GM18499 (cell line): Measurements from ENCODE around the gene SALL1.

ENCODE experiments used
- ATAC-seq: cut with Tn5 transposase; IDR thresholded peaks from one replicate; pipeline ENCODE4 v1.9.1; 2021; ENCODE audit warnings: moderate number of reproducible peaks; ENCODE audit not compliant: insufficient read depth, unreplicated experiment

SALL1 gene

DNA sequence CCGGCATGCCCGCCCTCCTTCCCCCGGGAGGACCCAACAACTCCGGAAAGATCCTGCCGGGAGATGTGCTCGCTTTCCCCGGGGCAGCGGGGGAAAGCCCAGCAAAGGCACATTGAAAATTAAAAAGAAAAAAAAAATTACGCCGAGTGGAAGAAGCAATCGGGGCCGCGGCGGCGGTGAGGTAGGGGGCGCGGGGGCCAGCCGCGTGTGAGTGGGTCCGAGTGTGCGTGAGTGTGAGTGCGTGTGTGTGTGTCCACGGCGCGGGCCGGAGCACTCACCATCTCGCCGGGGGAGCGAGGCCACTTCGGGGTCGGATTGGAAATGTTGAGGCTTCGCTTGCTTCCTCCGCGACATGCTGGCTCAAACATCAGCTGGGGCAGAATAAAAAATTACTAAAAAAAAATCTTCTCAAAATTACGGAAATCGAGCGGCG is at the start of gene SALL1:
Gene SALL1, minus strand, starts transcription at position 383 of the 433 bp plus-strand sequence. Its CDS starts 29 bp downstream, at position 354.
- no peak for ATAC-seq

DNA sequence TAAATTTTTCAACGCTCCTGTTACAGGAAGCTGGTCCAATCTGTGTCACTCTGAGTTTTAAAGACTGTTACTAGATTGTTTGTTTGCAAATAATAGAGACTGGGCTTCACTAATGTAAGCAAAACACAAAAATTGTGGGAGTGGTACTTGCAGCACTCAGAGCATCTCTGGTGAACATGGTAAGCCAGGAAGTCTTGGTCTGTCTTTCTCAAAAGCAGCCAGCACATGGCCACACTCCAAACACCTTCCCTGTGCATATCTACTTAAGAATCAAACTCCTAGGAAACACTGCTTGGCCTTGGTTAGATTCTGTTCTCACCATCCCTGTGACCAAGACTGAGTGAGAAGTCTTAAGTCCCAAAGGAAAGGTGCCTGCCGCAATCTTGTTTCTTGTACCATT is 49.7 kb upstream of the SALL1 start:
- ATAC-seq = no peak

- ATAC-seq = no peak
Measured at GRCh38 chr16:51197953-51198748, 47.1 kb upstream of the SALL1 start.

DNA sequence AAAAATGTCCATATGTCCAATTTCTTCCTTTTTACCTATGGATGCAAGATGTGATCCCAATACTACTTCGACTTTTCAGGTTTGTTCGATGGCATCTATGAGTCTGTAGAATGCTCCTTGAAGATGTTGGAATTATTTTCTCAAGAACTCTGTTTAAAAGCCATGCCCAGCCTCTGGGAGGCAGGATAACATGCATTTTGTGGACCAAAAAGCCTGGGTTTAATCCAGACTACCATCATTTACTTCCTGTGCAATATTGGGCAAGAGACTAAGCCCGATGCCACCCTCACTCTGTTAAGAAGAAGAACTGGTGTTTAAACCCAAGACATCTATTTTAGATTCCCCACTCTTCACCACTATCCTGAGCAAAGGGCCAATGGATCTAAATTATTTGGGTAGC is 42.8 kb upstream of the SALL1 start:
- no peak for ATAC-seq

- no peak for ATAC-seq
Measured at GRCh38 chr16:51184702-51185433, 33.8 kb upstream of the SALL1 start.

- ATAC-seq = no peak
Measured at GRCh38 chr16:51181503-51181811, 30.4 kb upstream of the SALL1 start.

- ATAC-seq = no peak
Measured at GRCh38 chr16:51180719-51181502, 29.8 kb upstream of the SALL1 start.

- ATAC-seq = no peak
Measured at GRCh38 chr16:51175081-51175480, 24.0 kb upstream of the SALL1 start.

DNA sequence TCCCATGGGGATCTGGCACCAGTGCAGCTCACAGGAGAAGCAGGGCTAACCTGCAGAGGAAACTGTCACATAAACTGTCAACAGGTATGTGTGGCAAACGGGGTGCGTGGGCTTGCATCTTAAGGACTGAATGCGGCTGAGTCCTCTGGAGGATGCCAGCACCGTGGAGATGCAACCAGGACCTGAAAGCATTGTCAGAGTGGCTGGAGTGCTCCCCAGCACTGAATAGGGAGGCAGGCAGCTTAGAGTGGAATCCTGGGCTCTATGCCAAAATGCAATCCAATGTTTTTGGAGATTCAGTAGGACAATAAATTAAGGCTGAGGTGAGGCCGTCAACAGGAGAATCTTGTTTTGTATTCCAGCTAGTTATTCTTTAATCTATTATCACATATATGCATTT is 21.3 kb upstream of the SALL1 start:
- no peak for ATAC-seq

GRCh38 chr16:51168755-51169154 is 17.7 kb upstream of the SALL1 start:
- ATAC-seq = no peak

DNA sequence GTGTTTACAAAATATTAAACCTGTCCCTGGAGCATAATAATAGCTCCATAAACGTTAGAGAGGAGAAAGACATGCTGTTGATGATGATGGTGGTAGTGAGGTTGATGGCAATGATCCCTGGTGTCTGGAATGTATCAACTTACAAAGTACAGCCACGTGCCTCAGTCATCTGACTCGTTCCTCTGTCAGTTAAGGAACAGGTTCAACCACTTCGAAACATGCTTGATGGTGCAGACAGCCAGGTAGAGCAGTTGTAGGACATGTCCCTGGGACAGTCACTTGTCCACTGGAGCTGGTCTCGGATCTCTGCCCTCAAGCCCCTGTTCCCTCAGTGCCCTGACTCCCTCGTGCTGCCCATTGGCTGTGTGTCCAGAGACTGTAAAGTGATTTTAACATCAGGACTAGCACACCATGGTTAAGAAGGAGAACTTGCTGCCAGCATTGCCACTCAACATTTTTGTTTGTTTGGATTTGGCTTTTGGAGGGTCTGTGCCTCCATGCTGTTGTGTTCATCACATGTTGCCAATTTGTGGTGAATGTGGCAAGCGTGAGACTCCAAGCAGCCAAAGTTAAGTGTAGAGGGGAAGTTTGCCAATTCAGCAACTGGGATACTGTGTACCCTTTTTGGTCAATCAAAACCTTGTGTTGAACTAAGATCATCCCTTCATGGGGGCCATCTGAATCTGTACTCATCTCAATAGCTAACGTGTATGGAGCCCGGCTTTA is 16.3 kb upstream of the SALL1 start:
- ATAC-seq = no peak

GRCh38 chr16:51166541-51166940 is 15.5 kb upstream of the SALL1 start:
- ATAC-seq = no peak

DNA sequence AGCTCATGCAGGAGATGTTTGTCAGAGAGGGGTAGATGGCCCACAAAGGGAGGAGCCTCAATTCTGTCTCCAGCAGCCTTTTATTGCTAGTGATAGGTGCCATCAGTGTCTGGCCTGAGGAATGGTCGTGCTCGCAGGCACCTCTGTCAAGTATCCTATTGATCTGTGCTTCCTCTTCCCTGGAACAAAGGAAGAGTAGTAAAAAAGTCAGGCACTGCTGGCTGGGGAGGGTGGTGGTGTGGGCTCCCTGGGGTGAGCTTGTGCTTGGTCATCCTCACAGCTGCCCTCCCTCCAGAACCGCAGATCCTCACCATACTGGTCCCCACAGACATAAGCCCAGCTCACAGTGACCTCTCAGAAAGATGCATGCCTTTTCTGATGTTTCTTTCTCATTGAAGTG is 15.0 kb upstream of the SALL1 start:
- no peak for ATAC-seq

GRCh38 chr16:51165043-51165442 is 14.0 kb upstream of the SALL1 start:
- no peak for ATAC-seq

DNA sequence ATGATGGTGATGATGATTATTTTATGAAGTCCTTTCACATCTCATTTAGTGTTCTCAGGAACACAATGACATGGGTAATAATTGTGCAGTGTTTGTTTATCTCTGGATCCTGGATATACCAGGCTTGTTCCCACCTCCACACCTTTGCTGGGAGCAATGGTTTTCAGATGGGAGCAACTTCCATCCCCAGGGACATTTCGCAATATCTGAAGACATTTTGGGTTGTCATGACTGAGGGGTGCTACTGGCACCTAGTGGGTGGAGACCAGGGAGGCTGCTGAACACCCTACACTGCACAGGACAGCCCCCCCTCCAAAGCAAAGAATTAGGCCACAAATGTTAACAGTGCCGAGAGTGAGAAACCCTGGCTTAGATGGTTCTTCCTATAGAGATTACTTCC is 13.5 kb upstream of the SALL1 start:
- ATAC-seq = no peak

- no peak for ATAC-seq
Measured at GRCh38 chr16:51163894-51164566, 13.0 kb upstream of the SALL1 start.

DNA sequence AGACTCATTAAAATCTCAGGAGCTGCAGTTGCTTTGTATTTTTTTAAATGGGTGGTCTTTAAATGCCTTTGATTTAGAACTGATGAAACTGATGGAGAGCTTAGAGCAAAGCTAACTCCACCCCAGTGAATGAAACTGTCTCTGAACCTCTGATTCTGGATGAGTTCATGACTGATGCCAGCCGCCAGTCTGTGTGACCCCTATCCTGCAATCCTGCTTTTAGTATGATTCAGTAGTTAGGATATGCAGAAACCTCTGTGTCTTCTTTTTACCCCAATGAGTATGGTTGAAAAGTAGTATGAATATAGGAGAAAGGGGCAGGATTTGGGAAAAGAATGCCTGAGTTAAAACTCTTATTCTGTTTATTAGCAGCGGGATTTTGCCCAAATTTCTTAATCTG is 12.3 kb upstream of the SALL1 start:
- ATAC-seq = no peak

GRCh38 chr16:51161440-51162195 is 10.5 kb upstream of the SALL1 start:
- no peak for ATAC-seq

- ATAC-seq = no peak
Measured at GRCh38 chr16:51159865-51160264, 8.8 kb upstream of the SALL1 start.
